Measurements from ENCODE around the gene MYPN. TPM values are rescaled to one million over a fixed set of nuclear protein-coding genes. Genes with fewer than 3 reads are reported as not detected.

The MYPN gene
- total RNA-seq, 3 donors from 2014 or later, result 0.33 TPM; not detected in 2

DNA sequence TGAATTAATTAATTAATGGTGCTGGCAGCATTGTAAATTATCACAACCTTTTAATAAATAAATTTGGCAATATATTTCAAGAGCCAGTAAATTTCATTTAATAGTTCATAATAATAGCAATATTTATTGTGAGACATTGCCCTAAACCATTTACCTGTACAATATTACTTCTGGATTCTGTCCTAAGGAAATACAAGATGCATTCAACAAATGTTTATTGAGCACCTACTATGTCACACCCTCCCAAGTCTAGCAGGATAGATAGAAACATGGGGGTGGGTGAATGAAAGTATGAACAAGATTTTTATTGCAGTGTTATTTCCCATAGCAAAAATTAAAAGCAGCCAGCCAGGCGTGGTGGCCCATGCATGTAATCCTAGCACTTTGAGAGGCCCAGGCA lies 29.9 kb upstream of the MYPN start:
- H3K27ac ChIP-seq, result no peak overlapping the region
- H3K9me3 ChIP-seq, result no peaks in the 10 kb centered on the region
- no peak for DNase-seq (ENCODE audit: low spot score in 2 of 2)
- no peaks in the 10 kb centered on the region for H3K27me3 ChIP-seq
- intact Hi-C loops (cut with DNase I; ENCODE audit: low total_unique reads), result loop anchor here (10.0 kb wide), 1 partner anchor 75 kb away; no protein-coding TSS in a partner anchor
- H3K4me1 ChIP-seq, result no peaks in the 10 kb centered on the region
- no peak overlapping the region for H3K4me3 ChIP-seq
- no peaks in the 10 kb centered on the region for H3K36me3 ChIP-seq
- TF ChIP-seq, protein P1, sequence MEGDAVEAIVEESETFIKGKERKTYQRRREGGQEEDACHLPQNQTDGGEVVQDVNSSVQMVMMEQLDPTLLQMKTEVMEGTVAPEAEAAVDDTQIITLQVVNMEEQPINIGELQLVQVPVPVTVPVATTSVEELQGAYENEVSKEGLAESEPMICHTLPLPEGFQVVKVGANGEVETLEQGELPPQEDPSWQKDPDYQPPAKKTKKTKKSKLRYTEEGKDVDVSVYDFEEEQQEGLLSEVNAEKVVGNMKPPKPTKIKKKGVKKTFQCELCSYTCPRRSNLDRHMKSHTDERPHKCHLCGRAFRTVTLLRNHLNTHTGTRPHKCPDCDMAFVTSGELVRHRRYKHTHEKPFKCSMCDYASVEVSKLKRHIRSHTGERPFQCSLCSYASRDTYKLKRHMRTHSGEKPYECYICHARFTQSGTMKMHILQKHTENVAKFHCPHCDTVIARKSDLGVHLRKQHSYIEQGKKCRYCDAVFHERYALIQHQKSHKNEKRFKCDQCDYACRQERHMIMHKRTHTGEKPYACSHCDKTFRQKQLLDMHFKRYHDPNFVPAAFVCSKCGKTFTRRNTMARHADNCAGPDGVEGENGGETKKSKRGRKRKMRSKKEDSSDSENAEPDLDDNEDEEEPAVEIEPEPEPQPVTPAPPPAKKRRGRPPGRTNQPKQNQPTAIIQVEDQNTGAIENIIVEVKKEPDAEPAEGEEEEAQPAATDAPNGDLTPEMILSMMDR (IDR thresholded peaks at IDR 0.05), result no peak
- no peak for TF ChIP-seq POLR2AphosphoS5 (IDR thresholded peaks at IDR 0.05)
- TF ChIP-seq POLR2A (IDR thresholded peaks at IDR 0.05), result no peak

GRCh38 chr10:68080853-68081431 lies 28.3 kb upstream of the MYPN start:
- intact Hi-C loops (cut with DNase I; ENCODE audit: low total_unique reads), result loop anchor here (10.0 kb wide), 1 partner anchor 524 kb away; no protein-coding TSS in a partner anchor
- DNase-seq (ENCODE audit: low spot score in 2 of 2), result no peak
- Histone ChIP-seq H3K36me3 (no peaks in the 10 kb centered on the region), H3K4me3 (no peak overlapping the region), H3K27ac (no peak overlapping the region), H3K27me3 (no peaks in the 10 kb centered on the region), H3K4me1 (no peaks in the 10 kb centered on the region), H3K9me3 (no peaks in the 10 kb centered on the region)
- no peak for TF ChIP-seq POLR2AphosphoS5 (IDR thresholded peaks at IDR 0.05)
- TF ChIP-seq, protein P1 (IDR thresholded peaks at IDR 0.05), result no peak
- no peak for TF ChIP-seq POLR2A (IDR thresholded peaks at IDR 0.05)

- no peaks in the 10 kb centered on the region for H3K36me3 ChIP-seq
These were observed 27.4 kb upstream of the MYPN start for GRCh38 chr10:68081916-68082315.

DNA sequence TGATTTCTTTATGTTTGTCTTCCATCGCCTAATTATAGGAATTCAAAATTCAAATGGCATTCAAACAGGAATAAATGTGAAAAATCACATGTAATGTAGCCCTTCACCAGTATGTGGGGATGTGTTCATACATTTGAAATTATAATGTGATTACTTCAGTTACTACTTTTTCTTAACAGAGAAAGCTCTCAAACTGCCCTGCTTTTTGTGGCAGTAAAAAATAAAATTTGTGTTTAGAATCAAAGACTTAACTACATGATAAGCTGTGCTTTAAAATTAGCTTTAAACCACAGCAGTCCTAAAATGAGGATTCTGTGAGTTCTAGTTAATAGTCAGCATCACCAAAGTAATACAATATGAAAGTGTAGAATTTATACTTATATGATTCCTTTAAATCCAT lies 26.4 kb upstream of the MYPN start:
- H3K36me3 ChIP-seq, result no peaks in the 10 kb centered on the region
- no peak overlapping the region for H3K4me3 ChIP-seq
- intact Hi-C loops (cut with DNase I; ENCODE audit: low total_unique reads), result loop anchor here (10.0 kb wide), 1 partner anchor 522 kb away; no protein-coding TSS in a partner anchor
- TF ChIP-seq POLR2AphosphoS5 (IDR thresholded peaks at IDR 0.05) (no peak), POLR2A (IDR thresholded peaks at IDR 0.05) (no peak)
- TF ChIP-seq, protein P1 (IDR thresholded peaks at IDR 0.05), result no peak
- H3K4me1 ChIP-seq, result no peaks in the 10 kb centered on the region
- no peaks in the 10 kb centered on the region for H3K27me3 ChIP-seq
- DNase-seq (ENCODE audit: low spot score in 2 of 2), result no peak
- no peaks in the 10 kb centered on the region for H3K9me3 ChIP-seq
- H3K27ac ChIP-seq, result no peak overlapping the region

More at GRCh38 chr10:68081916-68082315, 27.4 kb upstream of the MYPN start:
- no peak for DNase-seq (ENCODE audit: low spot score in 2 of 2)
- TF ChIP-seq POLR2A (IDR thresholded peaks at IDR 0.05) (no peak), POLR2AphosphoS5 (IDR thresholded peaks at IDR 0.05) (no peak)
- TF ChIP-seq, protein P1 (IDR thresholded peaks at IDR 0.05), result no peak
- Histone ChIP-seq H3K4me3 (no peak overlapping the region), H3K9me3 (no peaks in the 10 kb centered on the region), H3K4me1 (no peaks in the 10 kb centered on the region), H3K27me3 (no peaks in the 10 kb centered on the region), H3K27ac (no peak overlapping the region)
- intact Hi-C loops (cut with DNase I; ENCODE audit: low total_unique reads), result loop anchor here (10.0 kb wide), 1 partner anchor 523 kb away; no protein-coding TSS in a partner anchor

- DNase-seq (ENCODE audit: low spot score in 2 of 2), result no peak
- intact Hi-C loops (cut with DNase I; ENCODE audit: low total_unique reads), result loop anchor here (10.0 kb wide), 1 partner anchor 521 kb away; no protein-coding TSS in a partner anchor
- TF ChIP-seq, protein P1 (IDR thresholded peaks at IDR 0.05), result no peak
- TF ChIP-seq POLR2AphosphoS5 (IDR thresholded peaks at IDR 0.05) (no peak), POLR2A (IDR thresholded peaks at IDR 0.05) (no peak)
These were observed 25.3 kb upstream of the MYPN start for GRCh38 chr10:68083953-68084352.

More at GRCh38 chr10:68083953-68084352, 25.3 kb upstream of the MYPN start:
- no peaks in the 10 kb centered on the region for H3K36me3 ChIP-seq
- H3K4me1 ChIP-seq, result no peaks in the 10 kb centered on the region
- H3K27ac ChIP-seq, result no peak overlapping the region
- H3K4me3 ChIP-seq, result no peak overlapping the region
- no peaks in the 10 kb centered on the region for H3K9me3 ChIP-seq
- H3K27me3 ChIP-seq, result no peaks in the 10 kb centered on the region
